Neutrophil (primary cell): ENCODE data around the gene NR3C1.

Experiments
- H3K27ac ChIP-seq: fragments of 200-600 bp; sonication (generic); 2 replicates; pipeline ENCODE4 v1.5.1; 2016; ENCODE audit warnings: mild to moderate bottlenecking, moderate library complexity
- H3K27me3 ChIP-seq: fragments of 200-600 bp; sonication (generic); 2 replicates; pipeline ENCODE4 v1.6.0; 2016; ENCODE audit warnings: mild to moderate bottlenecking
- H3K36me3 ChIP-seq: fragments of 200-600 bp; sonication (generic); 2 replicates; pipeline ENCODE4 v1.5.1; 2017
- H3K4me1 ChIP-seq, 2 experiments: fragments of 200-600 bp in 1 of 2; sonication (generic) in 1 of 2; 1 replicate in 1 of 2; 2 replicates in 1 of 2; pipeline versions ENCODE4 v1.5.1 to v1.6.1; 2013 to 2016; ENCODE audit warnings: low read depth in 1 of 2, low read length in 1 of 2, mild to moderate bottlenecking in 1 of 2, moderate library complexity in 1 of 2; ENCODE audit not compliant: control insufficient read depth in 1 of 2, insufficient read depth in 1 of 2
- H3K4me3 ChIP-seq, 2 experiments: fragments of 200-600 bp in 1 of 2; sonication (generic) in 1 of 2; 1 replicate in 1 of 2; 2 replicates in 1 of 2; pipeline ENCODE4 v1.5.1; 2013 to 2016; ENCODE audit warnings: low read depth in 1 of 2, low read length in 1 of 2, mild to moderate bottlenecking in 1 of 2, moderate library complexity in 1 of 2
- H3K9me3 ChIP-seq: fragments of 200-600 bp; sonication (generic); 2 replicates; pipeline ENCODE4 v1.5.1; 2016
- TF ChIP-seq, protein P1 (sequence below): fragments of 200-600 bp; sonication (generic); IDR thresholded peaks from 2 replicates; pipeline ENCODE4 v1.5.1; 2016; ENCODE audit warnings: antibody characterized with exemption

Gene NR3C1

DNA sequence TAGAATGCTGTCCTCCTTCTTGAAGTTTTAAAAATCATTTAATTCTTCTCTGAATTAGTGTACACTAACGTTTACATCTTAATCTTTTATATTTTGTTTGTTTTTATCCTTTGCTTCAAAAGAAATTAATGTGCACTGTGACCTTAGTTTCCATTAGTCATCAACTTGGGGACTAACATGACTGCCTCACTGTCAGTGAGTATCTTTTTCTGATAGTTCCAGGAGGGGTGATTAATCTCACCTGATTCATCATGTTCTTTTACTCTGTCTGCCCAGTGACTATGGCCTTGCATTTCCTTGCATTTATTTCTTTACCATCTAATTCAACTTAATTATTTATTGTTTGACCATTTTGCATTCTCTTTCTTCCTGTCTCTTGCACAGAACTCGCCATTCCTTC lies 33.4 kb upstream of the NR3C1 start:
- no peak overlapping the region for H3K4me3 ChIP-seq
- no peak overlapping the region for H3K27ac ChIP-seq
- H3K27me3 ChIP-seq: no peaks in the 10 kb centered on the region
- TF ChIP-seq, protein P1, sequence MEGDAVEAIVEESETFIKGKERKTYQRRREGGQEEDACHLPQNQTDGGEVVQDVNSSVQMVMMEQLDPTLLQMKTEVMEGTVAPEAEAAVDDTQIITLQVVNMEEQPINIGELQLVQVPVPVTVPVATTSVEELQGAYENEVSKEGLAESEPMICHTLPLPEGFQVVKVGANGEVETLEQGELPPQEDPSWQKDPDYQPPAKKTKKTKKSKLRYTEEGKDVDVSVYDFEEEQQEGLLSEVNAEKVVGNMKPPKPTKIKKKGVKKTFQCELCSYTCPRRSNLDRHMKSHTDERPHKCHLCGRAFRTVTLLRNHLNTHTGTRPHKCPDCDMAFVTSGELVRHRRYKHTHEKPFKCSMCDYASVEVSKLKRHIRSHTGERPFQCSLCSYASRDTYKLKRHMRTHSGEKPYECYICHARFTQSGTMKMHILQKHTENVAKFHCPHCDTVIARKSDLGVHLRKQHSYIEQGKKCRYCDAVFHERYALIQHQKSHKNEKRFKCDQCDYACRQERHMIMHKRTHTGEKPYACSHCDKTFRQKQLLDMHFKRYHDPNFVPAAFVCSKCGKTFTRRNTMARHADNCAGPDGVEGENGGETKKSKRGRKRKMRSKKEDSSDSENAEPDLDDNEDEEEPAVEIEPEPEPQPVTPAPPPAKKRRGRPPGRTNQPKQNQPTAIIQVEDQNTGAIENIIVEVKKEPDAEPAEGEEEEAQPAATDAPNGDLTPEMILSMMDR: no peak
- H3K4me1 ChIP-seq: peaks cover 21 to 22% of the 10 kb centered on the region in 2 experiments
- H3K36me3 ChIP-seq: no peaks in the 10 kb centered on the region
- no peaks in the 10 kb centered on the region for H3K9me3 ChIP-seq

DNA sequence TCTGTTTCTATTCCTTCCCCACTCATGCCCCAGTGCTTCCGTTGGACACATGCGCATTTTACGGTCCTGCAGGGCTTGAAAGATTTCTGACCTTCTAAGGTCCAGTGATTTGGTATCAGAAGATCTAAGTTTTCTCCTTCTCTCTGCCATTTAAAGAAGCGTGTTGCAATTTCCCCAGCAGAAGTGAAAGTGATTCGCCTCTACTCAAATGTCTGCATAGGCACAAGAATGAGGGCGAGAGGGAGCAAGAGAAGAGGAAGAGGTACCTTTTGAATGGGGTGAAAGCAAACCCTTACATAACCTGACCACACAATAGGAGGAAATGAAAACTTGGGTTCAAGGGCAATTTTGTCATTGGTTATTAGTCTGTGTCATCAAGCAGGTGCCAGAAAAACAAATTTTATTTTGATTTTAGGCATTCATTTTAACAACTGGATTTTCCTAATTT lies 31.7 kb upstream of the NR3C1 start:
- peak overlapping the region; percentile 41 to 48 for H3K4me3 ChIP-seq
- TF ChIP-seq, protein P1: no peak
- no peaks in the 10 kb centered on the region for H3K9me3 ChIP-seq
- H3K36me3 ChIP-seq: no peaks in the 10 kb centered on the region
- no peaks in the 10 kb centered on the region for H3K27me3 ChIP-seq
- H3K4me1 ChIP-seq: peaks cover 21 to 22% of the 10 kb centered on the region in 2 experiments
- H3K27ac ChIP-seq: peak overlapping the region; percentile 74

DNA sequence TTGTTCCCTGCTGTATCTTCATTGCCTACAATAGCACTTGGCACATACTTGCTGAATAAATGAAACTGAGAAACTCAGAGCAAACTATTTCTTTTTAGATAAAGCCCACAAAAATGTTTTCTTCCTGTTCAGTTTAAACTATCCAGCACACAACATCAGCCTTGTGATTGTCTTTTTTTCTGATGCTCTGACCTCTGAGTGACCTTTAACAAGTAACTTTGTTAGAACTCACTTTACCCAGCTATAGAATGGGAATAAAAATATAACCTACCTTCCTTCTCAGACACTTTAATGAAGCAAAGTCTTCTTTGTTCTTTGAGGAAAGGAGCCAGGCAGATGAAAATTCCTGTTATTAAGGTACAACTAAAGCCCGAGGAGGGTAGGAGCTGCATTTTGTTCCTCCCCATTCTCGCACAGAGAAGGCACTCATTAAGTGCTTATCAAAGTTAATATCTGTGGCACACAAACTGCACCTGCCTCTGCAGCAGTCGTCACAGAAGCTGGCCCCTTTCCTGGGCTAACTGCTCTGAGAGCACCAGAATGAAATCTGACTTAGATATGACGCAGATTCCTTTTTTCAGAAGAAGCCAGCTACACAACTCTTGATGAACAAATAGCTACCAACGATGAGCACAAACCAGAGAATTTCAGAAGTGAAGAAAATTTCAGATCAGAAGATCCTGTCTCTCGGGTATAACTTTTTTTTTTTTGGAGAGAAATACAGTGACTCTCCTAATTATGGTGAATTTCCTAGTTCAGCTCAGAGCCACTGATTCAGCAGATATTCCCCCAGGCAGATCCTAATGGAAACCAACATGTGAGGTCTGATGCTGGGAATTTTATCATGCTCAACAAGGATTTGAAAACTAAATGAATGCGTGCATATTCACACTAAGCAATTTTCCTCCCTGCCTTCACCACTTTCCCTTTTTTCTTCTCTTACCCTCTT lies 31.0 kb upstream of the NR3C1 start:
- H3K4me1 ChIP-seq: peaks cover 21 to 22% of the 10 kb centered on the region in 2 experiments
- H3K4me3 ChIP-seq: peak overlapping the region; percentile 41 to 48
- H3K27me3 ChIP-seq: no peaks in the 10 kb centered on the region
- TF ChIP-seq, protein P1: no peak
- peak overlapping the region; percentile 74 for H3K27ac ChIP-seq
- H3K36me3 ChIP-seq: no peaks in the 10 kb centered on the region
- H3K9me3 ChIP-seq: no peaks in the 10 kb centered on the region

DNA sequence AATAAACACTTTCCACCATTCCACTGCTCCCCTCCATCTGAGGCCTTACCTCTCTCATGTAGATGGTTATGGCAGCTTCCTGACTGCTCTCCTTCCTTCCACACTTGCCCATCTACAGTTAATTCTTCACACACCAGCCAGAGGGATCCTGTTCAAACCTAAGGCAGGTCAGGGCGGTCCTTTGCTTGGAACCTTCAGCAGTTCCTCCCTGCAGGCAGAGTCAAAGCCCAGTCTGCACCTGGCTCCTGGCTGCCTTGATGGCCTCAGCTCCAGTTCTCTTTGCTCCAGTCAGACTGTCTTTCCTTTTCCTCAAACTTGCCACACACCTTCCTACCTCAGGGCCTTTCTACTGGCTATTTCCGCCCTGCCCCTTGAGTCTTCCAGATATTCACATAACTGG lies 30.2 kb upstream of the NR3C1 start:
- TF ChIP-seq, protein P1: no peak
- Histone ChIP-seq H3K36me3 (no peaks in the 10 kb centered on the region), H3K4me1 (peaks cover 28 to 30% of the 10 kb centered on the region in 2 experiments), H3K4me3 (no peak overlapping the region), H3K9me3 (no peaks in the 10 kb centered on the region), H3K27ac (no peak overlapping the region), H3K27me3 (no peaks in the 10 kb centered on the region)

DNA sequence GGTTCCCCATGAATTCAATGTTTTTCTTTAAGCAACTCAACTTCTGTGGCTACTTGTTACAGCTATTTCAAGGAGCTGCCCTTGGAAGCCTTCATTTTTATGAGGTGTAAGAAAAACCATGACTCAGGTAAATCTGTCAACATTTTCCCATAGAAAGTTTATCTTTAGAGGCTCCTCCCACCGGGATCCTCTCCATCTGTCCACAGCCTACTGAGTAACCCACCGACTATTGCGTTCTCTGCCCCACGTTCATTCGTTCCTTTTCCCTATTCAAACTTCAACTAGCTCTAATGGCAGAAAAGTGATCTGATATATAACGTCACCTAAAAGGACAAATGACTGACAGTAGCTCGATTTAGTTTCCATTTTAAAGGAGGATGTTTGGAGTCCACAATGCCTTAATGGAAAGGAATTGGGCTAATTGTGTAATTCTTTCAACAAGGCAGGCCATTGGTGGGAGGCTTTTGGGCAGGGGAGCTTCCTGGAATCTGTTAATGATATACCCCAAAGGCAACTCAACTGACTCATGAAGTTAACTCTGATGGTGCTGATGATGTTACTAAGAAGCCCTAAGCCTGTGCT lies 29.3 kb upstream of the NR3C1 start:
- TF ChIP-seq, protein P1: no peak
- Histone ChIP-seq H3K9me3 (no peaks in the 10 kb centered on the region), H3K27me3 (no peaks in the 10 kb centered on the region), H3K4me1 (peaks cover 35 to 37% of the 10 kb centered on the region in 2 experiments), H3K36me3 (no peaks in the 10 kb centered on the region), H3K27ac (no peak overlapping the region), H3K4me3 (no peak overlapping the region)
